ENCODE results near the gene SLC12A9.
"Not testable (repeated sequence)": the region's sequence is repeated elsewhere in the genome, so short reads cannot be mapped to it uniquely, and the experiment has no call there.

Gene SLC12A9

GRCh38 chr7:100852048-100852872 lies at the start of gene SLC12A9:
Gene SLC12A9, plus strand, starts transcription at chr7:100852713. Its CDS starts 1,485 bp downstream, at chr7:100854198.
- peak; percentile 91 for DNase-seq (ENCODE audit: low read depth)

GRCh38 chr7:100802951-100803350 lies 49.6 kb upstream of the SLC12A9 start:
- DNase-seq (ENCODE audit: low read depth): no peak

- DNase-seq (ENCODE audit: low read depth): peak; percentile 88
These were observed 48.9 kb upstream of the SLC12A9 start for GRCh38 chr7:100803398-100804161.

GRCh38 chr7:100804681-100805431 lies 47.7 kb upstream of the SLC12A9 start:
- DNase-seq (ENCODE audit: low read depth): no peak

- DNase-seq (ENCODE audit: low read depth): no peak
These were observed 46.2 kb upstream of the SLC12A9 start for GRCh38 chr7:100806276-100806675.

- not testable (repeated sequence) for DNase-seq (ENCODE audit: low read depth)
These were observed 45.6 kb upstream of the SLC12A9 start for GRCh38 chr7:100806883-100807282.

- no peak for DNase-seq (ENCODE audit: low read depth)
These were observed 44.1 kb upstream of the SLC12A9 start for GRCh38 chr7:100808354-100808875.

GRCh38 chr7:100811480-100811879 lies 41.0 kb upstream of the SLC12A9 start:
- DNase-seq (ENCODE audit: low read depth): no peak

- no peak for DNase-seq (ENCODE audit: low read depth)
These were observed 39.8 kb upstream of the SLC12A9 start for GRCh38 chr7:100812729-100813128.

GRCh38 chr7:100816515-100816914 lies 36.0 kb upstream of the SLC12A9 start:
- not testable (repeated sequence) for DNase-seq (ENCODE audit: low read depth)

GRCh38 chr7:100817097-100817496 lies 35.4 kb upstream of the SLC12A9 start:
- no peak for DNase-seq (ENCODE audit: low read depth)

GRCh38 chr7:100818366-100818765 lies 34.1 kb upstream of the SLC12A9 start:
- DNase-seq (ENCODE audit: low read depth): no peak

- DNase-seq (ENCODE audit: low read depth): no peak
These were observed 33.7 kb upstream of the SLC12A9 start for GRCh38 chr7:100818825-100819224.

- no peak for DNase-seq (ENCODE audit: low read depth)
These were observed 32.9 kb upstream of the SLC12A9 start for GRCh38 chr7:100819586-100819985.

- no peak for DNase-seq (ENCODE audit: low read depth)
These were observed 30.0 kb upstream of the SLC12A9 start for GRCh38 chr7:100822236-100823139.

- no peak for DNase-seq (ENCODE audit: low read depth)
These were observed 29.4 kb upstream of the SLC12A9 start for GRCh38 chr7:100823140-100823525.

- DNase-seq (ENCODE audit: low read depth): no peak
These were observed 29.0 kb upstream of the SLC12A9 start for GRCh38 chr7:100823534-100823933.

GRCh38 chr7:100824499-100825214 lies 27.9 kb upstream of the SLC12A9 start:
- DNase-seq (ENCODE audit: low read depth): no peak

GRCh38 chr7:100825215-100825671 lies 27.3 kb upstream of the SLC12A9 start:
- DNase-seq (ENCODE audit: low read depth): no peak

GRCh38 chr7:100825751-100826513 lies 26.6 kb upstream of the SLC12A9 start:
- DNase-seq (ENCODE audit: low read depth): peak; percentile 42
